Retinal pigment epithelial cell (primary cell): ENCODE results near the gene NKAIN2.

ENCODE experiments used
- DNase-seq: peaks from one replicate; pipeline ENCODE4 v3.0.0-alpha.2; 2010; ENCODE audit warnings: low read depth
- H3K4me3 ChIP-seq: 2 replicates; pipeline ENCODE4 v1.5.1; 2011; ENCODE audit warnings: mild to moderate bottlenecking, low read length, control low read depth, moderate library complexity
- TF ChIP-seq, protein P1 (sequence below): conservative IDR thresholded peaks from 2 replicates; pipeline ENCODE4 v1.5.1; 2011; ENCODE audit warnings: low read depth, low read length, control low read depth, inconsistent platforms

Gene NKAIN2

DNA sequence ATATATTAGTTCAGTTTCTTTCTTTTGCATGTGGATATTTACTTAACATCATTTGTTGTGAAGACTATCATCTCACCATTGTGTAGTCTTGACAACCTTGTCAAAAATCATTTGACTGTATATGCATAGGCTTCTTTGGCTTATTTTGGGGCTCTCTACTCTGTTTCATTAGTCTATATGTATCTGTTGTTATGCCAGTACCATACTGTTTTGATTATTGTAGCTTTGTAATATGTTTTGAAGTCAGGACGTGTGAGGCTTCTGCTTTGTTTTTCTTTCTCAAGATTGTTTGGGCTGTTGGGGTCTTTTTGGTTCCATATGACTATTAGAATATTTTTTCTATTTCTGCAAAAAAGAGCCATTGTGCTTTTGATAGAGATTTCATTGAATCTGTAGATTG, 870.4 kb downstream of the NKAIN2 start:
- no peak overlapping the region for H3K4me3 ChIP-seq
- DNase-seq: no peak
- TF ChIP-seq, protein P1, sequence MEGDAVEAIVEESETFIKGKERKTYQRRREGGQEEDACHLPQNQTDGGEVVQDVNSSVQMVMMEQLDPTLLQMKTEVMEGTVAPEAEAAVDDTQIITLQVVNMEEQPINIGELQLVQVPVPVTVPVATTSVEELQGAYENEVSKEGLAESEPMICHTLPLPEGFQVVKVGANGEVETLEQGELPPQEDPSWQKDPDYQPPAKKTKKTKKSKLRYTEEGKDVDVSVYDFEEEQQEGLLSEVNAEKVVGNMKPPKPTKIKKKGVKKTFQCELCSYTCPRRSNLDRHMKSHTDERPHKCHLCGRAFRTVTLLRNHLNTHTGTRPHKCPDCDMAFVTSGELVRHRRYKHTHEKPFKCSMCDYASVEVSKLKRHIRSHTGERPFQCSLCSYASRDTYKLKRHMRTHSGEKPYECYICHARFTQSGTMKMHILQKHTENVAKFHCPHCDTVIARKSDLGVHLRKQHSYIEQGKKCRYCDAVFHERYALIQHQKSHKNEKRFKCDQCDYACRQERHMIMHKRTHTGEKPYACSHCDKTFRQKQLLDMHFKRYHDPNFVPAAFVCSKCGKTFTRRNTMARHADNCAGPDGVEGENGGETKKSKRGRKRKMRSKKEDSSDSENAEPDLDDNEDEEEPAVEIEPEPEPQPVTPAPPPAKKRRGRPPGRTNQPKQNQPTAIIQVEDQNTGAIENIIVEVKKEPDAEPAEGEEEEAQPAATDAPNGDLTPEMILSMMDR: no peak

DNA sequence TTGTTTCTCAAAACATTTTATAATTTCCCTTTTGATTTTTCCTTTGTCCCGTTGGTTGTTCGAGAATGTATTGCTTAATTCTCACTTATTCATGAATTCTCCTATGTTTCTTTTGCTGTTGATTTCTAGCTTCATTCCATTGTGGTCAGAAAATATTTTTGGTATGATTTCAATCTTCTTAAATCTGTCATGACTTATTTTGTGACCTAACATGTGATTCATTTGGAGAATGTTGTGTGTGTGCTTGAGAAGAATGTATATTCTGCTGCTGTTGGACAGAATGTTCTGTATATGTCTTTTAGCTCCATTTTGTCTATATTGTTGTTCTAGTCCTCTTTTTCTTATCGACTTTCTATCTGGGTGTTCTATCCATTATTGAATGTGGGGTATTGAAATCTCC, 872.4 kb downstream of the NKAIN2 start:
- DNase-seq: peak; percentile 83
- TF ChIP-seq, protein P1: no peak
- H3K4me3 ChIP-seq: no peak overlapping the region

DNA sequence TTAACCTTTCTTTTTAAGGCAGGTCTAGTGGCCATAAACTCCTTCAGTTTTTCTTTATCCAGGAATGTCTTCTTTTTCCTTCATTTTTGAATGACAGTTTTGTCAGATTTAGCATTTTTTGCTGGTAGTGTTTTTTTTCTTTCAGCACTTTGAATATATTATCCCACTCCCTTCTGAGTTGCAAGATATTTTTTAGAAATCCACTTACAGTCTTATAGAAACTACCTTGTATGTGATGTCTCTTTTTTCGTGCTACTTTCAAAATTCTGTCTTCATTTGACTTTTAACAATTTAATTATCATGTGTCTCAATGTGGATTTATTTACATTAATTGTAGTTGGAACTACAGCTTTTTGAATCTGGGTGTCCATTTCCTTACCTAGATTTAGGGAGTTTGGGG, 874.2 kb downstream of the NKAIN2 start:
- TF ChIP-seq, protein P1: no peak
- no peak for DNase-seq

DNA sequence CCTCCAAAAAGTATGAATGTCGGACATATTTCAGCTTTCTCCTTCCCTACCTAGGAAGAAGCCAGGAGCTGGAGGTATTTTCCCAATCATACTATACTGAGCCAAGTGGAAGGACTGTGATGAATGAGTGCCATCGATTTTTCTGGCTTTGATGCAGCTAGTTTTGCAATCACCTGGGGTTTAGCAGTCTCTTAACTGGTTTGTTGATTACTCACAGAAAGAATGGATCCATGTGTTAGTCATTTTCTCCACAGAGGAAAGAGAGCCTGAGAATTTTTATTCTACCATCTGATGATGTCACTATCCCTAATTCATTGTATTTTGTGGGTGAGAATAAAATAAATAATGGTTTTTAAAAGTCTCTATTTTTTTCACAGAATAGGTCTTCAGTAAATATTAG, 875.7 kb downstream of the NKAIN2 start:
- TF ChIP-seq, protein P1: no peak
- H3K4me3 ChIP-seq: no peak overlapping the region
- no peak for DNase-seq

More for the DNA sequence above, 874.2 kb downstream of the NKAIN2 start:
- H3K4me3 ChIP-seq: no peak overlapping the region

DNA sequence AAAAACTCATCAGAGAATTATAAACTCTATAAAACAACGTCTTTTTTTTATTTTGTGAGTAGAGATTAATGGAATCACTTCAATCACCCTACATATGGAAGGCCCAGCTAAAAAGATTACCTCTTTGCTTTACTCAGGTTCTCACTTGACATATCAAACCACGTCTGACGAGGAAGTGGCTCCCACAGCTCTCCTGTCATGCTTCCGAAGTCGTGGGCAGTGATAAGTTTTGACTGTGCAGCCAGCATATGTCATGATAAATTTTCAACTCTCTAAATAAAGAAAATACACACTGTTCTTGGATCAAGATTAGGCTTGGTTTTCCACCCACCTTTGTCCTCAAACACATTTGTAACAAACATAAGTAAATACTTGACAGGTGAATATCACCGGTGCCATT, 879.1 kb downstream of the NKAIN2 start:
- TF ChIP-seq, protein P1: no peak
- no peak overlapping the region for H3K4me3 ChIP-seq
- DNase-seq: no peak

DNA sequence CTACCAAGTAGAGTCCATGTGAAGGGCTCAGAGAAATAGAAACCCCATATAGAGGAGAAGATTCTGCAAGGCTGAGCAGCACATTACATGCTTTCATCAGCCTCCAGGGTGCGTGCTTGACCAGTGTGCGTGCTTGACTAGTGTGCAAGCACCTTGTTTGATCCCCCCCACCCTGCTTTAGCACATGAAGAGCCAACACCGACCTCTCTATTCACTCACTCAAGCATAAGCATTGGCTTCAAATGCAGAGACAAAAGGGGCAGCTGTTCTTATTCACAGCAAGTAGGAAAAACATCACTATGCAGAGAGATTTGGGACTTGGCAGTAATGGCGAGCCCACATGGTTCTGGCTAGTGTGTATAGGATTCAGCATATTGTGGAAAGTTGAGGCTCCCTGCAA, 879.8 kb downstream of the NKAIN2 start:
- H3K4me3 ChIP-seq: no peak overlapping the region
- TF ChIP-seq, protein P1: no peak
- no peak for DNase-seq

DNA sequence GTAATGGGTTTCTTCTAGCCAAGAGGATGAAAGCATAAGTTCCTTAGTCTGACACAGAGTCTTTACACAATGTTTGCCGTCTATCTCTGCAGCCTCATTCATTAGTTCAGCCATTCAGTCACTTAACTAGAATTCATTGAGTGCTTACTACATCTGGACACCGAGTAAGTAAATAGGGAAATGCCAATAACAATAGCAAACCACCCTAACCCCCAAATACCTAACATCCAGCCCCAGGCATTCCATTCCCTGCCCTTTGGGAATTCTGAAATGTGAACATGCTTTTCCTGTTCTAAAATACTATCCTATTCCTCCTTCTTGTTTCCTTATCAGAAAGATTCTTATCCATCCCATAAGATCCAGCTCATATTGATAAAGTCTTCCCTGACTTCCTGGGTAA, 881.0 kb downstream of the NKAIN2 start:
- DNase-seq: no peak
- TF ChIP-seq, protein P1: no peak
- H3K4me3 ChIP-seq: no peak overlapping the region
